Measurements from ENCODE around the gene WNT8A.

DNA sequence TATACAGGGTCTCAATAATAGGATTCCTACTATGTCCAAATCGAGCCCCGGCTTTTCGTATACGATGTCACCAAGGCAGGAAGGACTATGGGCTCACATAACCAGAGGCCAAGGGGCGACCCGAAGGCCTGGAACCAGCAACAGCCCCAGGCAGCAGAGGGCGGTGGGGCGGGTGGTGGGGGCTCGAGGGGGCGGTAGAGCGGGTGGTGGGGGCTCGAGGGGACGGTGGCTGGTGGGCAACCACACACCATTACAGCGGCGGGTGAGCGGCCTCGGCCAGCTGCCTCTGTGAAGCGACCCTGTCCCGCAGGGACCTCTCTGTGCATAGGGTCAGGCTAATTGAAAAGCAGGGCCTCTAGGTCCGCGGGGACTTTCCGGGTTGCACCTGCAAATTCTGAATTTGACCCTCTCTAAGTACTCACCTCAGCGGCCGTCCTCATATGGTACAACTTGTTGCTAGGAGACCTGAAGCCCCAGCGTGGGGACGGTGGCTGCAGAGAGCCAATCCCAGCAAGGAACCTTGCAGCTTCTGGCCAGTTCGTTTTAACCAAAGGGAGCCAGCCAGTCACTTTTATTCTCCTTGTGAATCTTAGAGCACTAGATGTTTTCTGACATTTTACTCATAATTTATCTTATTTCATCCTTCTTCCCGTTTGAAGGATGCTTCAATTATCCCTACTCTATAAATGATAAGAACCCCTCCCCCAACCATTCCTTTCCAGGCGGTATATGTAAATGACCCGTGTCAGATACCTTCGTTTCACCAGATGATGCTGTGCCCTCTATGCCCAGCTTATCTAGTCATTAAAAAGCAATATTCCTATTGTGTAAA, 55.3 kb downstream of the WNT8A start, which contains the start of gene NME5:
- TF ChIP-seq, protein P1, sequence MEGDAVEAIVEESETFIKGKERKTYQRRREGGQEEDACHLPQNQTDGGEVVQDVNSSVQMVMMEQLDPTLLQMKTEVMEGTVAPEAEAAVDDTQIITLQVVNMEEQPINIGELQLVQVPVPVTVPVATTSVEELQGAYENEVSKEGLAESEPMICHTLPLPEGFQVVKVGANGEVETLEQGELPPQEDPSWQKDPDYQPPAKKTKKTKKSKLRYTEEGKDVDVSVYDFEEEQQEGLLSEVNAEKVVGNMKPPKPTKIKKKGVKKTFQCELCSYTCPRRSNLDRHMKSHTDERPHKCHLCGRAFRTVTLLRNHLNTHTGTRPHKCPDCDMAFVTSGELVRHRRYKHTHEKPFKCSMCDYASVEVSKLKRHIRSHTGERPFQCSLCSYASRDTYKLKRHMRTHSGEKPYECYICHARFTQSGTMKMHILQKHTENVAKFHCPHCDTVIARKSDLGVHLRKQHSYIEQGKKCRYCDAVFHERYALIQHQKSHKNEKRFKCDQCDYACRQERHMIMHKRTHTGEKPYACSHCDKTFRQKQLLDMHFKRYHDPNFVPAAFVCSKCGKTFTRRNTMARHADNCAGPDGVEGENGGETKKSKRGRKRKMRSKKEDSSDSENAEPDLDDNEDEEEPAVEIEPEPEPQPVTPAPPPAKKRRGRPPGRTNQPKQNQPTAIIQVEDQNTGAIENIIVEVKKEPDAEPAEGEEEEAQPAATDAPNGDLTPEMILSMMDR (IDR thresholded peaks at IDR 0.05) = no peak
- no peak for TF ChIP-seq EZH2 (IDR thresholded peaks at IDR 0.05; ENCODE audit: borderline replicate concordance, insufficient read depth, low read depth, low read length, poor library complexity, severe bottlenecking)
